ENCODE measurements around the gene YLPM1. TPM values are rescaled to one million over a fixed set of nuclear protein-coding genes. Genes with fewer than 3 reads are reported as not detected.
A peak's percentile ranks its signal among the peaks of the same experiment; 100 is the strongest.

Gene YLPM1, protein sequence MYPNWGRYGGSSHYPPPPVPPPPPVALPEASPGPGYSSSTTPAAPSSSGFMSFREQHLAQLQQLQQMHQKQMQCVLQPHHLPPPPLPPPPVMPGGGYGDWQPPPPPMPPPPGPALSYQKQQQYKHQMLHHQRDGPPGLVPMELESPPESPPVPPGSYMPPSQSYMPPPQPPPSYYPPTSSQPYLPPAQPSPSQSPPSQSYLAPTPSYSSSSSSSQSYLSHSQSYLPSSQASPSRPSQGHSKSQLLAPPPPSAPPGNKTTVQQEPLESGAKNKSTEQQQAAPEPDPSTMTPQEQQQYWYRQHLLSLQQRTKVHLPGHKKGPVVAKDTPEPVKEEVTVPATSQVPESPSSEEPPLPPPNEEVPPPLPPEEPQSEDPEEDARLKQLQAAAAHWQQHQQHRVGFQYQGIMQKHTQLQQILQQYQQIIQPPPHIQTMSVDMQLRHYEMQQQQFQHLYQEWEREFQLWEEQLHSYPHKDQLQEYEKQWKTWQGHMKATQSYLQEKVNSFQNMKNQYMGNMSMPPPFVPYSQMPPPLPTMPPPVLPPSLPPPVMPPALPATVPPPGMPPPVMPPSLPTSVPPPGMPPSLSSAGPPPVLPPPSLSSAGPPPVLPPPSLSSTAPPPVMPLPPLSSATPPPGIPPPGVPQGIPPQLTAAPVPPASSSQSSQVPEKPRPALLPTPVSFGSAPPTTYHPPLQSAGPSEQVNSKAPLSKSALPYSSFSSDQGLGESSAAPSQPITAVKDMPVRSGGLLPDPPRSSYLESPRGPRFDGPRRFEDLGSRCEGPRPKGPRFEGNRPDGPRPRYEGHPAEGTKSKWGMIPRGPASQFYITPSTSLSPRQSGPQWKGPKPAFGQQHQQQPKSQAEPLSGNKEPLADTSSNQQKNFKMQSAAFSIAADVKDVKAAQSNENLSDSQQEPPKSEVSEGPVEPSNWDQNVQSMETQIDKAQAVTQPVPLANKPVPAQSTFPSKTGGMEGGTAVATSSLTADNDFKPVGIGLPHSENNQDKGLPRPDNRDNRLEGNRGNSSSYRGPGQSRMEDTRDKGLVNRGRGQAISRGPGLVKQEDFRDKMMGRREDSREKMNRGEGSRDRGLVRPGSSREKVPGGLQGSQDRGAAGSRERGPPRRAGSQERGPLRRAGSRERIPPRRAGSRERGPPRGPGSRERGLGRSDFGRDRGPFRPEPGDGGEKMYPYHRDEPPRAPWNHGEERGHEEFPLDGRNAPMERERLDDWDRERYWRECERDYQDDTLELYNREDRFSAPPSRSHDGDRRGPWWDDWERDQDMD (N-terminal part only)
- 18.7 TPM for total RNA-seq
- polyA plus RNA-seq, result 26.3 TPM
- long read RNA-seq, donor 1, result 0 reads
- long read RNA-seq, donor 2, result 0 reads
- long read RNA-seq, donor 3, full-length matches to known transcripts, result 5 of 16 reads
- long read RNA-seq, donor 3, partial matches to known transcripts, result 11 of 16 reads
- long read RNA-seq, donor 3, other reads (novel, unspliced or antisense), result 0 of 16 reads
- long read RNA-seq, donor 4, partial matches to known transcripts, result 13 of 17 reads
- long read RNA-seq, donor 4, other reads (novel, unspliced or antisense), result 0 of 17 reads
- long read RNA-seq, donor 5, transcript YLPM1-204 (2 exons, 2,085 nt), result major isoform, 6 of 18 reads
- long read RNA-seq, donor 5, partial matches to known transcripts, result 12 of 18 reads
- long read RNA-seq, donor 5, other reads (novel, unspliced or antisense), result 0 of 18 reads
- long read RNA-seq, donor 6, partial matches to known transcripts, result 0 of 3 reads
- long read RNA-seq, donor 6, other reads (novel, unspliced or antisense), result 0 of 3 reads
- long read RNA-seq, donor 7, partial matches to known transcripts, result 12 of 17 reads
- long read RNA-seq, donor 7, other reads (novel, unspliced or antisense), result 0 of 17 reads
- long read RNA-seq, donor 8, partial matches to known transcripts, result 6 of 6 reads
- long read RNA-seq, donor 8, other reads (novel, unspliced or antisense), result 0 of 6 reads
- long read RNA-seq, donor 9, partial matches to known transcripts, result 0 of 3 reads
- long read RNA-seq, donor 9, other reads (novel, unspliced or antisense), result 0 of 3 reads
- long read RNA-seq, donor 10, result 0 reads

DNA sequence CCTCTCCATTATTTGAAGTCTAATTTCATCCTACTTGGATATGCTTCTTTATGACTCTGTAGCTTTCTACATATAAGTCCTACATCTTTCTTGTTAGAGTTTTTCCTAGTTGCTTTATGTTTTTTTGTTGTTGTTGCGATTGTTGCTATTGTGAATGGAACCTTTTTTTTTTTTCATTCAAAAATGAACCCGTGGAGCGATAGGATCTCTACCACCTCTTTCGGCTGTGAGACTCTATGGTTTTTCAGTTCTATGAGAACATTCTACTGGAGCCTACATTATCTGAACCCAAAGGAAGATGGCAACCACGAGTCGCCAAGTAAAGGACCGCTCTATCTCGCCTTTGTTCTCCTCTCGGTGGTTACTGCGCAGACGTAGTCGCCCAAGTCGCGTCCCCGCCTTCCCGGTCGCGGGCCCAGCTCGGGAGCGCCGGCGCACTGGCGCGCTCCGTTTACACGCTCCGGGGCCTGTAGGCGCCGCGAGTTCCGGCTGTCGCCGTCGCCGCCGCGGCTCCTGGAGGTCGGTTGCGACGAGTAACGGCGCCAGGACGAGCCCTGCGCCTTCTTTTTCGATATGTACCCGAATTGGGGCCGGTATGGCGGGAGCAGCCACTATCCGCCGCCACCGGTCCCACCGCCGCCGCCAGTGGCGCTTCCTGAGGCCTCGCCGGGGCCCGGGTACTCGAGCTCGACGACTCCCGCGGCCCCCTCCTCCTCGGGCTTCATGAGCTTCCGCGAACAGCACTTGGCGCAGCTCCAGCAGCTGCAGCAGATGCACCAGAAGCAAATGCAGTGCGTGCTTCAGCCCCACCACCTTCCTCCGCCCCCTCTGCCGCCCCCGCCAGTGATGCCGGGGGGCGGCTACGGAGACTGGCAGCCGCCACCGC is at the start of gene YLPM1:
Gene YLPM1, plus strand, starts transcription at position 400 of the 886 bp plus-strand sequence. Its CDS starts 174 bp downstream, at position 574.
- H3K27me3 ChIP-seq (ENCODE audit: control insufficient read depth in 2 of 2, insufficient read depth in 1 of 2, low read length in 1 of 2), result no peaks in the 10 kb centered on the region
- peak; percentile 89 to 98 (median 94) for DNase-seq (ENCODE audit: low read depth in 6 of 9, low spot score in 9 of 9)
- under 1% methylated on average over 76 of the region's 76 CpGs for WGBS
- H3K36me3 ChIP-seq (ENCODE audit: control insufficient read depth in 2 of 2, insufficient read depth in 2 of 2, low read length in 1 of 2), result no peaks in the 10 kb centered on the region
- H3K4me3 ChIP-seq (ENCODE audit: low read length in 2 of 2), result peak within 1 kb of the TSS; percentile 90 to 96
- H3K9me3 ChIP-seq (ENCODE audit: control insufficient read depth in 2 of 2, insufficient read depth in 1 of 2, low read length in 1 of 2), result no peaks in the 10 kb centered on the region
- peak within 1 kb of the TSS; percentile 97 to 98 for H3K27ac ChIP-seq (ENCODE audit: low read depth in 1 of 2, low read length in 1 of 2)
- peaks cover 22 to 24% of the 10 kb centered on the region in 2 donors for H3K4me1 ChIP-seq (ENCODE audit: control insufficient read depth in 2 of 2, insufficient read depth in 2 of 2, low read length in 2 of 2)

DNA sequence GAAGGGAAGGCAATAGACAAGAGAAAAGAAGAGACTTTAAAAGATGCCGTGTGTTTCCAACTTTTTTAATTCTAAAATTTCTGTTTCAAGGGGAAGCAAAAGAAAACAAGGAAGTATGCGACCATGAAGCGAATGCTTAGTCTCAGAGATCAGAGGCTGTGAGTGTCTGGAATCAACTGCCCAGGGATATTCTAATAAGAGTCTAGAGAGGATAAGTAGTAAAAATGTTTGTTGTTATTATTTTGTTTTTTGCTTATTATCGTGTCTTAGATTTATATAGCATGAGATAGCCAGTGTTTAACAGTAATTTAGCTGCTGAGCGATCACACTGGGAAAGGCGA is 49.8 kb upstream of the YLPM1 start:
- peak overlapping the region in 1 of 2 donors; percentile 60 for H3K27ac ChIP-seq (ENCODE audit: low read depth in 1 of 2, low read length in 1 of 2)
- H3K4me1 ChIP-seq (ENCODE audit: control insufficient read depth in 2 of 2, insufficient read depth in 2 of 2, low read length in 2 of 2), result peaks cover 5 to 10% of the 10 kb centered on the region in 2 donors
- H3K27me3 ChIP-seq (ENCODE audit: control insufficient read depth in 2 of 2, insufficient read depth in 1 of 2, low read length in 1 of 2), result no peaks in the 10 kb centered on the region
- peak overlapping the region; percentile 79 to 90 for H3K4me3 ChIP-seq (ENCODE audit: low read length in 2 of 2)
- WGBS, result 18% methylated on average over 6 of the region's 6 CpGs
- H3K9me3 ChIP-seq (ENCODE audit: control insufficient read depth in 2 of 2, insufficient read depth in 1 of 2, low read length in 1 of 2), result no peaks in the 10 kb centered on the region
- DNase-seq (ENCODE audit: low read depth in 6 of 9, low spot score in 9 of 9), result no peak
- peaks cover 12 to 27% of the 10 kb centered on the region in 2 donors for H3K36me3 ChIP-seq (ENCODE audit: control insufficient read depth in 2 of 2, insufficient read depth in 2 of 2, low read length in 1 of 2)

DNA sequence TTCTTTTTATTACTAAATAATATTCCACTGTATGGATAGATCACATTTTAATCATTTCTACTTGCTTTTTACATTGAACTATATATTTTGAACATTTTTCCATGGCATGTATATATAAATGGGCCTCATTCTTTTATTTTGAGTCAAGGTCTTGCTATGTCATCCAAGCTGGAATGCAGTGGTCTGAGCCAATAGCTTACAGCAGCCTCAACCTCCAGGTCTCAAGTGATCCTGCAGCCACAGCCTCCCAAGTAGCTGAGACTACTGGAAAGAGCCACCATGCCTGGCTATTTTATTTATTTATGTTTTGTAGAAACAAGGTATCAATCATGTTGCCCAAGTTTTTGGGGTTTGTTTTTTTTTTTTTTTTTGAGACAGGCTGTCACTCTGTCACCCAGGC is 42.6 kb upstream of the YLPM1 start:
- Histone ChIP-seq H3K36me3 (ENCODE audit: control insufficient read depth in 2 of 2, insufficient read depth in 2 of 2, low read length in 1 of 2) (peaks cover 40 to 47% of the 10 kb centered on the region in 2 donors), H3K9me3 (ENCODE audit: control insufficient read depth in 2 of 2, insufficient read depth in 1 of 2, low read length in 1 of 2) (no peaks in the 10 kb centered on the region), H3K4me3 (ENCODE audit: low read length in 2 of 2) (no peak overlapping the region), H3K27ac (ENCODE audit: low read depth in 1 of 2, low read length in 1 of 2) (no peak overlapping the region), H3K4me1 (ENCODE audit: control insufficient read depth in 2 of 2, insufficient read depth in 2 of 2, low read length in 2 of 2) (no peaks in the 10 kb centered on the region), H3K27me3 (ENCODE audit: control insufficient read depth in 2 of 2, insufficient read depth in 1 of 2, low read length in 1 of 2) (no peaks in the 10 kb centered on the region)
- DNase-seq (ENCODE audit: low read depth in 6 of 9, low spot score in 9 of 9), result no peak

DNA sequence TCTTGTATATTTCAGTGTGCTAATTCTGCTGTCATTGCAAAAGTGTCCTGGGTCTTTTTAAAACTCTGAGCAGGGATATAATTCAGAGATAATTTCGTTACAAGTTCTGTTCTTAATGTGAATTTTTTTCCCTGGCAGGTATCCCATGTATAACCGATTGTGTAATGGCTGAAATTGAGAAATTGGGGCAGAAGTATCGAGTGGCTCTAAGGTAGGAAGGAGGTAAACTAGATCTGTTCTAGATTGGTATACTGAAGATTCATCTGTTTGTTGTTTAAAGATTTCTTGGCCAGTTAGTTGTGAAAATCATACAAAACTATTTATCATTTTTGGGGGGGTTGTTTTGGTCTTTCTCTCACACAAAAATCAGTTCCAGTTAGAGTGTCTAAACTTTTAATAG is 40.0 kb upstream of the YLPM1 start:
- no peaks in the 10 kb centered on the region for H3K4me1 ChIP-seq (ENCODE audit: control insufficient read depth in 2 of 2, insufficient read depth in 2 of 2, low read length in 2 of 2)
- no peak overlapping the region for H3K27ac ChIP-seq (ENCODE audit: low read depth in 1 of 2, low read length in 1 of 2)
- 96% methylated on average over 3 of the region's 3 CpGs for WGBS
- H3K36me3 ChIP-seq (ENCODE audit: control insufficient read depth in 2 of 2, insufficient read depth in 2 of 2, low read length in 1 of 2), result peaks cover 29 to 40% of the 10 kb centered on the region in 2 donors
- H3K4me3 ChIP-seq (ENCODE audit: low read length in 2 of 2), result no peak overlapping the region
- H3K9me3 ChIP-seq (ENCODE audit: control insufficient read depth in 2 of 2, insufficient read depth in 1 of 2, low read length in 1 of 2), result no peaks in the 10 kb centered on the region
- no peaks in the 10 kb centered on the region for H3K27me3 ChIP-seq (ENCODE audit: control insufficient read depth in 2 of 2, insufficient read depth in 1 of 2, low read length in 1 of 2)
- DNase-seq (ENCODE audit: low read depth in 6 of 9, low spot score in 9 of 9), result no peak

DNA sequence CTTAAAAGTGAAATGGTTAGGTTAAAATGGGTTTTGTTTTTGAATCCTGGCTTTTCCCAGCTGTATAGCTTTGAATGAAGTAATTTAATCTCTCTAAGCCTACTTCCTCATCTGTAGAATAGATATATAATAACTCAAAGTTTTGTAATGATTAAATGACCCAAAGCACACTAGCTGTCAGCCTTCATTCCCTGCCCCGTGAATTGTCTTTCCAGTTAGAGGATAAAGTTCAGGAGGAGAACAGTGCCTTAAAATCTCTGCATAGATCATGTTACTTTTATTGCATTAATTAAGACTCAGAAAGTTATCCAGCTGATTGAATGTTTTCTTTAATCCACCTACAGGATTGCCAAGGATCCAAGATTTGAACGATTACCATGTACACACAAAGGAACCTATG is 30.7 kb upstream of the YLPM1 start:
- H3K27me3 ChIP-seq (ENCODE audit: control insufficient read depth in 2 of 2, insufficient read depth in 1 of 2, low read length in 1 of 2), result no peaks in the 10 kb centered on the region
- no peak for DNase-seq (ENCODE audit: low read depth in 6 of 9, low spot score in 9 of 9)
- H3K36me3 ChIP-seq (ENCODE audit: control insufficient read depth in 2 of 2, insufficient read depth in 2 of 2, low read length in 1 of 2), result peaks cover 21 to 48% of the 10 kb centered on the region in 2 donors
- no peaks in the 10 kb centered on the region for H3K9me3 ChIP-seq (ENCODE audit: control insufficient read depth in 2 of 2, insufficient read depth in 1 of 2, low read length in 1 of 2)
- H3K4me1 ChIP-seq (ENCODE audit: control insufficient read depth in 2 of 2, insufficient read depth in 2 of 2, low read length in 2 of 2), result no peaks in the 10 kb centered on the region
- H3K4me3 ChIP-seq (ENCODE audit: low read length in 2 of 2), result no peak overlapping the region
- H3K27ac ChIP-seq (ENCODE audit: low read depth in 1 of 2, low read length in 1 of 2), result no peak overlapping the region
- WGBS, result 97% methylated on average over 2 of the region's 2 CpGs

DNA sequence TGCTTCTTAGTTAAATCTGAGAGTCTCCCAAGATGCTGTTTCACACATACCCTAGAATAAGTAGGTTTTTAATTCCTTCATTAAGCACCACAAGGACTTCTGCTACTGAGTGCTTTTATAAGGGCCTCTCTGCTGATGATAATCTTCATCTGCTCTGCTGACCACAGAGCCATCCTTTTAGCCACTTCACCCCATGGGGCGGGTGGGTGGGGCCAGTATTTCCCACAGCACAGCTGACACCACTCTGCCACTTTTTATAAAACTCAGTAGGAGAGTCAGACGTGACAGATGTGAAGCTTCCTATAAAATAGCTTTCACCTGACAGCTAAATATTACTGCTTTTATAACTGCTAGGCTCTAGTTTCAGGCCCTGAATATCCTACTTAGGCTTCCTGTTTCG is 29.9 kb upstream of the YLPM1 start:
- Histone ChIP-seq H3K27me3 (ENCODE audit: control insufficient read depth in 2 of 2, insufficient read depth in 1 of 2, low read length in 1 of 2) (no peaks in the 10 kb centered on the region), H3K4me3 (ENCODE audit: low read length in 2 of 2) (no peak overlapping the region), H3K27ac (ENCODE audit: low read depth in 1 of 2, low read length in 1 of 2) (no peak overlapping the region), H3K4me1 (ENCODE audit: control insufficient read depth in 2 of 2, insufficient read depth in 2 of 2, low read length in 2 of 2) (no peaks in the 10 kb centered on the region), H3K36me3 (ENCODE audit: control insufficient read depth in 2 of 2, insufficient read depth in 2 of 2, low read length in 1 of 2) (peaks cover 21 to 48% of the 10 kb centered on the region in 2 donors), H3K9me3 (ENCODE audit: control insufficient read depth in 2 of 2, insufficient read depth in 1 of 2, low read length in 1 of 2) (no peaks in the 10 kb centered on the region)
- no peak for DNase-seq (ENCODE audit: low read depth in 6 of 9, low spot score in 9 of 9)
- 97% methylated on average over 3 of the region's 3 CpGs for WGBS

DNA sequence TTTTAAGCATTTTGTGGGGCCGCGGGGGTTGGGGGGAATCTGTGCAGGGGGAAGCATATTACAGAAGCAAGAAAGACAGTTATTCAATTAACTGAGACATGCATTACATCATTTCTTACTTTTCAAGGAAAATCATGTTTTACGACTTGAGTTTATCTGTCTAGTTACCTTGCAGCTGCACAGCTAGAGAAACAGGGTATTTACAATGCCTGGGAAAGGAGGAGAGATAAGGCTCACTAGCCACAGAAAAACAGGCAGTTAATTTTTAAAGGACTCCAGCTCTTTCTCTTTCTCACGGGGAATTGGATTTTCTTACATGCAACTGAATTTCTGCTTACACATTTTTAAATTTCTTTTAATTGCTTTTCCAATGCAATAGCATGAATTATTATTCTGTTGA is 28.0 kb upstream of the YLPM1 start:
- Histone ChIP-seq H3K36me3 (ENCODE audit: control insufficient read depth in 2 of 2, insufficient read depth in 2 of 2, low read length in 1 of 2) (peaks cover 21 to 47% of the 10 kb centered on the region in 2 donors), H3K4me3 (ENCODE audit: low read length in 2 of 2) (no peak overlapping the region), H3K27me3 (ENCODE audit: control insufficient read depth in 2 of 2, insufficient read depth in 1 of 2, low read length in 1 of 2) (no peaks in the 10 kb centered on the region), H3K4me1 (ENCODE audit: control insufficient read depth in 2 of 2, insufficient read depth in 2 of 2, low read length in 2 of 2) (no peaks in the 10 kb centered on the region), H3K27ac (ENCODE audit: low read depth in 1 of 2, low read length in 1 of 2) (no peak overlapping the region), H3K9me3 (ENCODE audit: control insufficient read depth in 2 of 2, insufficient read depth in 1 of 2, low read length in 1 of 2) (no peaks in the 10 kb centered on the region)
- WGBS, result 99% methylated on average over 4 of the region's 4 CpGs
- no peak for DNase-seq (ENCODE audit: low read depth in 6 of 9, low spot score in 9 of 9)
